ENCODE results near the gene THBD.
A peak's percentile ranks its signal among the peaks of the same experiment; 100 is the strongest.

THBD gene

DNA sequence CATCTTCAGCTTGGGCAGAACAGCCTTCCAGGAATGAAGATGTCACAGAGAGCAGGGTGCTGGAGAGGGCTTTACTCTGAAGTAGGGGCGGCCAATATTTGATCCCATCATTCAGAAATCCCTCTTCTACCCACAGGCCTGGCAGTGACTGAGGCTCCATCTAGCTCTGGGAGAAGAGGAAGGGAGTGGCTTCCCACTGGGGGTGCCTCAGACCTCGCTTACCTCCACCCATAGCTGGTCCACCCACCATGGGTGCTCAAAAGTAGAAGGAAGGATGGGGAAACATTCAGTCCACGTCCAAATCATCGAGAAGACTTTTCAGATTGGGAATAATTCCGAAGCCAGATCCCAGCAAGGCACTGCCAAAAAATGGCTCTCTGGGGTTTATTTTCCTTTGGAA, 11.8 kb upstream of the THBD start:
- no peak for DNase-seq

DNA sequence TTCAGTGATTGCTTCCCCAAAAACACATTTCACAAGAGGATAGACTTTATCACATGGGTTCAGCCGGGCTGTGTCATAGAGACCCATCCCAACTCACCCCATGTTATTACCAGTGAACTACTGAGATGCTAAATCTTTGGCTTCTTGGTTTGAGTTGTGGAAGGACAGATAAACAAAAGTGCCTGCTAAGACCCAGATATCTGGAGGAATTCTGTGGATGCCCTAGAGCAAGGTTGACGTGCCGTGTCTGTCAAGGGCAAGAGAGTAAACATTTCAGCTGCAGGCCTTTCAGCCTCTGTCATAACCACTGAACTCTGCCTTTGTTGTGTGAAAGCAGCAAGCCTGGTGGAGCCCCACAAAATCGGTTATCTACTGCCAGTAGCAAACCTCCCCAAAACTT, 11.2 kb upstream of the THBD start:
- no peak for DNase-seq

- DNase-seq, result no peak
These were observed 10.4 kb upstream of the THBD start for GRCh38 chr20:23059846-23060245.

GRCh38 chr20:23059001-23059400, 9.5 kb upstream of the THBD start:
- DNase-seq, result no peak

GRCh38 chr20:23058240-23058639, 8.8 kb upstream of the THBD start:
- DNase-seq, result no peak

GRCh38 chr20:23052904-23053303, 3.4 kb upstream of the THBD start:
- no peak for DNase-seq

DNA sequence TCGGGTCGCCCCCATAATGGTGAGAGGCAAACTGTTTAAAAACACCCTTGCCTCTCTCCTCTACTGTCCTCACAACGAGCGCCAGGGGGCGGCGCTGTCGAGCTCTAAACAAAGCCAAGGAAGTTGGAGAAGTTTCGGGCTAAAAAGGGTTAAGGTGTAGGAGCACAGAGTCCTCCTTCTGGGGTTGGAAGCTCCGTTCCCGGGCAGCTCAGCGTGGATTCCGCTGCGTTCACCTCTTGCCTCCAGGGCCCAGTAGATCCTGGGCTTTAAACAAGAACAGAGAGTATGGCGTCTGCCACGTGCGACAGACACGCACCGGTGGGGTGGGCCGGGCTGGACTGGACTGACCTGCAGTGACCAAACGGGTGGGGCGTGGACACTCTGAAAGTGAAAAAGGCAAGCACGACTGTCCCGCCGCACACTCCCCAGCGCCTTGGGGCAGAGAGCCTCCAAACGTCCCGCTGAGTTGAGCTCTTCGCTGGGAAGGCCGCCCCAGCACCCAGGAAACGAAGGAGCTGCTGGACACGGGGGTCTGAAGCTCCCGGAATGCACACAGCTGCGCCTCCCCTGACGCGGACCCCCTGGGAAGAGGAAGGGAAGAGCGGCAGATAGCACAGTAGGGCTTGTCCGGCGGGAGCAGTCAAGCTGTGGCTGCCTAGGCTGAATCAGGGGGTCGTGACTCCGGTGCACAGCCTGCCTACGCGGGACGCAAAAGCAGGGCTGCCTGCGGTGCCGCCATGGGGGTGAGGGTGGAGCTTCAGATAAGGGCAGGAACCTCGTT, 1.6 kb upstream of the THBD start:
- peak; percentile 67 for DNase-seq

- no peak for DNase-seq
These were observed 785 bp upstream of the THBD start for GRCh38 chr20:23050076-23050838.

GRCh38 chr20:23048283-23049200, 930 bp downstream of the THBD start:
- DNase-seq, result peak; percentile 58

DNA sequence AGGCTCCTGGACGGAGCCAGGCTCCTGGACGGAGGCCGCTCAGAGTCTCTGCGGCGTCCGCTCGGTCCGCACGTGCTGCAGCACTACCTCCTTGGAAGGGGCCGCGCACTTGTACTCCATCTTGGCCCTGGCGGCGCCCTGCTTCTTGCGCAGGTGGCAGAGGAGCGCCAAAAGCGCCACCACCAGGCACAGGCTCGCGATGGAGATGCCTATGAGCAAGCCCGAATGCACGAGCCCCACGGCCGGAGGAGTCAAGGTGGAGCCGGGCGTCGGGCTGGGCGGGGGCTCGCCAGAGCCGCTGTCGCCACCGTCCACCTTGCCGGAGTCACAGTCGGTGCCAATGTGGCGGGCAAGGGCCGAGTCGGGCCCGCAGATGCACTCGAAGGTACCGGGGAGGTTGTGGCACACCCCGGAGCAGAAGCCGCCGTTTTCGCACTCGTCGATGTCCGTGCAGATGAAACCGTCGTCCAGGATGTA, 1.7 kb downstream of the THBD start:
- no peak for DNase-seq

DNA sequence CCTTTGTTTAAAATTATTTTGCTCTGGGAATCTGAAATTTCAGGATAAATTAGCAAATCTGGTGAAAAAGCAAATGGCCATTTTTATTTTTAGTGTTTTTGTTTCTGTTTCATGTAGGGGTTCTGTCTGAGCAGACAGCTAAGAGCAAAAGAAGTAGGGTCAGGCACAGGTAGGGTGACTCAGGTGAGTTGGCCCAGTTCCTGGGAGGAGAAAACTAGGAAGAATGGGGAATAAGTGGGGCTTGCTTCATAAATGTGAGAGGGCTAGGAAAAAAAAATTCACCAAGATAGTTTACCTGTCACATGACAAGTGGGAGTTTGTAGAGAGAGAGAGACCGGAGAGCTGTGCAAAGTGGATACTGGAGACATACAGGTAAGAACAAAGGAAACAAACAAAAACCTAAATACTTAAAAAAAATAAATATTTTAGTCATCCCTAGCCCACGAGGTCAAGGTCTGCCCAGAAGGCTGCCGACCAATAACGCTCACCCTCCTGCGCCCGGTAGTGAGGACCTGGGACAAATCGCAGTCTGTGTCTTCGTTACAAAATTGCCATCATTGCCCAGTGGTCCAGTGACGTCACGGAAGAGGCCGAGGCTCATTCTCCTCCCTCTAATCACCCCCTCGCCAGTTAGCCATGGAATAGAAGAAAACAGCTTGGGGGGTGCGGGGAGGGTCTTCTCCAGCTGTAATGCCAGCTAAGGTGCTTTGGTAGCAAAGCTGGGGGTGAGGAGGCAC, 2.3 kb downstream of the THBD start:
- no peak for DNase-seq

GRCh38 chr20:23046431-23046830, 3.0 kb downstream of the THBD start:
- no peak for DNase-seq

DNA sequence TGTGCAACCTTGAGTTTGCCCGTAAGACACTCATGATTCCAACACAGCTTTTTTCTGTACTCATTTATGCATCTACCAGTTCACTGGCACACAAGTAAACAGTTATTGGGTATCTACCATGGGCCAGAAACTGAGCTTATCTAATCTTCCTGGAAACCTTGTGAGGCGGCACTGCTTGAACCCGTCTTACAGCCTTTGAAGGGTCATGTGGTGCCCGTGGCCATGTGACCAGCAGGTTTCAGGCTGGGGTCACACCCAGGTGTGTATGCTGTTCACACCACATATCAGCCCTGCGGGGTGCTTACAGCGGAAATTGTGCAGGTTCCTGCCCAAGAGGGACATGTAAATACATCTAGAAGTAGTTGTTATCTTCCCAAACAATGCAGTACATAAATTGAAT, 6.1 kb downstream of the THBD start:
- no peak for DNase-seq

DNA sequence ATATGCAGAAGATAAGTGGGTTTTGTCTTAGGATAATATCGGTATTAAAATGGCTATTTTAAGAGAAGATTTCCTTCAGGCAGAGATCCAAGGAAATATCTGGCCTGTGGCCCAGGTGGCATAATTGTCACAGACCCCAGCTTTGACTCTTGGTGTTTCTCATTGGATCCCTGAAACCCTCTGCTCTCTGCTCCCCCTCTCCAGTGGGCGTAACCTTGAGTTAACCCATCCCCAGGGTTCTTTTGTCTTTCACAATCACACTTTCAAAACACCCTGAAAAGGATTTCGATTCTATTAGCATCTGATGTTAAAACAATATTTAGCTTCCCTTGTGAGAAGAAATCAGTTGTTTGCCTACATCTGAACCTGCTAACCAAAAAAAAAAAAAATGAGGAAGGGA, 7.2 kb downstream of the THBD start:
- DNase-seq, result no peak

GRCh38 chr20:23039885-23040508, 9.5 kb downstream of the THBD start:
- no peak for DNase-seq

- no peak for DNase-seq
These were observed 10.2 kb downstream of the THBD start for GRCh38 chr20:23039136-23039875.

- no peak for DNase-seq
These were observed 12.4 kb downstream of the THBD start for GRCh38 chr20:23037017-23037481.

GRCh38 chr20:23036371-23036770, 13.1 kb downstream of the THBD start:
- DNase-seq, result no peak

- DNase-seq, result no peak
These were observed 13.7 kb downstream of the THBD start for GRCh38 chr20:23035731-23036130.

DNA sequence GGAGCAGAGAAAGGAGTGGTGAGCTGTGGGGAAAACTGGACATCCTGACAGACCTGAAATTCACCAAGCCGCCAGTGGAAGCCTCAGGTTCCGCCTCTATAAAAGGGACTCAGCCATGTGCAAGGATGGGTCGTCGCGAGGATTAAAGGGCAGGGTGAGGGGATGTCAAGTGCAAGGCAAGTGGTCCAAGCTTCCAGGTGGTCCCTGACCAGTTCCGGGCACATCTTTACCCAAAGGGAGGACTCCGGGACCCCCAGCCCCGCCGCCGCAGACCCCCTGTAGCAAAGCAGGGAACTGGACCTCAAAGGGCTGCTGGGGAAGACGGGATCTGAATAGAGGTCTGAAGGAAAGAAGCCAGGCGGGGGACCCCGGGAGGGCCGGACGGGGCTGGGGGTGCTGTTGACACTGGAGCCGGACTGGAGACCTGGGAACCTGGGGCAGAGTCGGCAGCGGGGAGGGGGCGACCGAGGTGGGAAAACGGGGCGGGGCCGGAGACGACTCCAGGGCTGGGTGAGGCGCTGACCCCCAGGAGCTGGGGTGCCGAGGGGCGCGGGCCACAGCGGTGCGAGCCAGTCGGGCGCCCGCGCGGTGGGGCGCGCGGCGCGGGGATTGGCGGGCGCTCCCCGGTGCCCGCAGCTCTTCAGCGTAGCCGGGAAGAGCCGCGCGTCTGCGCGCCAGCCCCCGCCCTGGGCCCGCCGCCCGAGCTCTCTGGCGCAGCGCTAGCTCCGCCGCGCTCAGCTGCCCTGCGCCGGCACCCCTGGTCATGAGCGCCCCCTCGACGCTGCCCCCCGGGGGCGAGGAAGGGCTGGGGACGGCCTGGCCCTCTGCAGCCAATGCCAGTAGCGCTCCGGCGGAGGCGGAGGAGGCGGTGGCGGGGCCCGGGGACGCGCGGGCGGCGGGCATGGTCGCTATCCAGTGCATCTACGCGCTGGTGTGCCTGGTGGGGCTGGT, 14.5 kb downstream of the THBD start, which contains the start of gene SSTR4:
Gene SSTR4, plus strand, starts transcription at position 592 of the 951 bp plus-strand sequence. Its CDS starts 172 bp downstream, at position 764.
- no peak for DNase-seq

Data from activated CD4-positive, alpha-beta T cell treated with anti-CD3 and anti-CD28 coated beads, Interleukin-2, amount 50 U/mL, for 16 hours (primary cell).